UCSD-AML1 (cell line): Measurements from ENCODE around the gene TMEM18.
"Not testable (repeated sequence)": the region's sequence is repeated elsewhere in the genome, so short reads cannot be mapped to it uniquely, and the experiment has no call there.

Experiments
- DNase-seq: peaks from one replicate; lab custom pipeline; 2025; ENCODE audit not compliant: unreplicated experiment; lab: John Stamatoyannopoulos, UW

The TMEM18 gene

DNA sequence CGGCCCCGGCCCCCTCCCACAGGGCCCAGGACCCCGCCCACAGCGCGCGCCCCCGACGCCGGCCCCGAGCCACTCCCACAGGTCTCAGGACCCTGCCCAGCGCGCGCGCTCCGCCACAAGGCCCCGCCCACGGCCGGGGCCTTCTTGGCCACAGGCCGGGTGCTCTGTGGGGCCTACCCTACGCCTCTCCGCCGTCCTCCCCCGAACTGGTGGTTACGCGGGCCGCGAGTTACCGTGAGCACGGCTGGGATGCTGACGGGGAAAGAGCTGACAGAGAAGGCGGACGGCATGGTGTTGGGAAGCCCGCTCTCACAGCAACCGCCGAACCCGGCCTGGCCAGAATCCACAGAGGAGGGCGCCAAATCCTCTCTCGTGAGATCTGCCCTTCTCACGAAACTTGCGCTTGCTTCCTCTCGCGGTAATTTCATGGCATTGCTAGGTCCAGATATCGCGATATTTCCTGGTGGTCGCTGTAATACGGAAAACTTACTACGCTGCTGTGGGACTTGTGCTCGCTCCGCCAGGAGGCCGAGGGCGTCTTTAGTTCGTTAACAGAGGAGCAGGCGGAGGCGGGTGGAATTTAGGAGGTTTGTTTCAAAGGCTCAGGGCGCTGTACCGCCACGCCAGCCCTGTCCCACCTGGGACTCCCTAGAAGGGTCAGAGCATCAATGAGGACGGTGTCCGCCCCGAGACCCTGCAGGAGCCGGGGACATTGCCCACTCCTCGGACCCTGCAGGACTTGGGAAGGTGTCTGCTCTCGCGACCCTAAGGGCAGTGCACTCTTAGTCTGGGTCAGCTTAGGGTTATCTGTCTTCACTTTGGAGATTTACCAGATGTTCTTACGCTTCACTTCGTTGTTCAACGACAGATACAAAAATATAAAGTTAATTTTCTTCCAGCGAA is at the start of gene TMEM18:
Gene TMEM18 (minus strand): TSS at position 351 of the 903 bp plus-strand sequence. CDS start 61 bp downstream, at position 290.
- DNase-seq, result peak; percentile 96

DNA sequence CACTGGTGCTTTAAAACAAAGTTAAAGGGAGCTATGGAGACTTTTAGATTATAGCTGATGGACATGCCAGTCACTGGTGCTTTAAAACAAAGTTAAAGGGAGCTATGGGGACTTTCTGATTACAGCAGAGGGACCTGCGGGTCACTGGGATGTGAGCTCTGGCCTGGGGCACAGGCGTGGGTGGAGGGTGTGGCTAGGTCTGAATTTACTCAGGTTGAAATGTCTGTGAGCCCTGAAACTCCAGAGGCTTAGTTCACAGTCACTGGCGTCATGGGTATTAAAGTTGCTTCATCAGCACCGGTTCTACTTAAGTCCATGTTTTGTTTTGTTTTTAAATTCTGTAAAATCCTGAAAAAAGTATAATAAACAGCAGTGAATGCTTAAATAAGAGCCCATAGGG is 49.0 kb upstream of the TMEM18 start:
- no peak for DNase-seq

DNA sequence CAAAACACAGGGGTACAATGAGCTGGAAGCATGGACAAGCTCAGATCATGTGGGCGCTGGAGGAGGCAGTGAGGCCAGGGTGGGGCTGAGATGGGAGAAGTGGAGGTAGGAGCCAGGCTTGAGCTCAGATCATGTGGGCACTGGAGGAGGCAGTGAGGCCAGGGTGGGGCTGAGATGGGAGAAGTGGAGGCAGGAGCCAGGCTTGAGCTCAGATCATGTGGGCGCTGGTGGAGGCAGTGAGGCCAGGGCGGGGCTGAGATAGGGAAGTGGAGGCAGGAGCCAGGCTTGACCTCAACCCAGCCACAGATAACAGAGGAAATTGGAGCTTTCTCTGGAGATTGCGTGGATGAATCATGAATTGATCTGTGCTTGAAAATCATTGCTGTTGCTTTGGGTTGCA is 48.3 kb upstream of the TMEM18 start:
- no peak for DNase-seq

DNA sequence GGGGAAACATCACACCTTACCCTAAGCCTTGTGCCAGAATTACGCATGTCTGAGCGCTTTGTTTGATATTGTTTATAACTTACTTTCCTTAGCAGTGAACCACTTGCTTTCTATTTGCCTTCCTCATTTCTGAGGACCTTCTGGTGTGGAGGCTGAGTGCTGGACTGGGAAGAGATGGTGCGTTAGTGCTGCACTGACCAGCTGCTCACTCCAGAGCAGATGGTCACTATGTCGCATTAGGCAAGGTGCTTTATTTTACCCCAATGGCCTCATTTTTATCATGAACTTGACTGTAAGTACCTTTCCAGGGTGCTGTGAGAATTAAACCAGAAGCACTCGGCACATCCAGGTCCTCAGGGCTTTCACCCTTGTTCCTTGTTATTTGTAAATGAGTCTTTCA is 46.6 kb upstream of the TMEM18 start:
- DNase-seq, result no peak

DNA sequence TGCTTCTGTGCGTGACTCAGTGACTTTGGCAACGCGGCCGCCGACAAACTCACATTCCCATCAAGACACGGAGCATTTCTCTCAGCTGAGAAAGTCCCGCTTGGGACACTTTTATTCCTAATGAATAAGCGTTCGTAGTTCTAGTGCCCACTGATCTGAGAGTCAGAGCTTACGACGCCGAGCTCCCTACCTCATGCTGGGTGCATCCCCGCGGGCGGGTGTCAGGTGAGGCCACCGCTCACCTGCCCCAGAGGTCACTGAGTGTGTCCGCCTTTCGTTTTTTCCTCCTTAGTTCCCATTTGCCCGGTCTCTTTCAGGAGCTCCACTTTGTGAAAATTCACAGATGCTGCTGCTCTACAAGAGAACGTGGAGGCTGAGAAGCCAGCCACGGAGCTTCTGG is 43.6 kb upstream of the TMEM18 start:
- no peak for DNase-seq

DNA sequence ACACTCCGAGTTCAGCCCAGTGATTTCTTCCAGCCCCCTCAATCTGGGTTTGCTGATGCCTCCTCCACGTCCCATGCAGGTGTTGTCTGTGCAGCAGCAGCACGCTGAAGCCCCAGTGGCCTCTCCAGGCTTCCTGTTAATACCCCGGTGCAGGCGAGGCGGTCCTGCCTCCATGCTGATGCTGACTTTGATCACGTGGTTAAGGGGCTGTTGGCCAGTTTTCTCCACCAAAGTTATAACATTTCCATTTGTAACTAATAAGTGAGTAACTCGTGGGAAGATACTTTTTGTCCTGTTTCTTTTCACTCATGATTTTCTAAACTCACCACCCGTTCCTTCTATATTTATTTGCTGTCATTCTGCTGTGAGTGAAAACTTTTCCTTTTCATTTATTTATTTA is 42.5 kb upstream of the TMEM18 start:
- no peak for DNase-seq

DNA sequence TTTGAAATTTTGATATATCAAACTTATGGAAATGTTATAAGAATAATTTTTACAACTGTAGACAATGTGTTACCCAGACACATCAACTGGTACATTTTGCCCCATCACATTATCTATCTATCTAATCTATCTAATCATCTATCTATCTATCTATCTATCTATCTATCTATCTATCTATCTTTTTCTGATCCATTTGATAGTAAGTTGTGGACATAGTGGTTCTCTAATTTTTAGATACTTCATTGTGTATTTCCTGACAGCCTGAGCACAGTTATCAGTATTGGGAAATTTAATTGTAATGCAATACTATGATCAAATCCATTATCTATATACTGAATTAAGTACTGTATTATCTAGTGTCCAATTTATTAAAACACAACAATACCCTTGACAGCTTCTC is 42.0 kb upstream of the TMEM18 start:
- DNase-seq, result no peak

DNA sequence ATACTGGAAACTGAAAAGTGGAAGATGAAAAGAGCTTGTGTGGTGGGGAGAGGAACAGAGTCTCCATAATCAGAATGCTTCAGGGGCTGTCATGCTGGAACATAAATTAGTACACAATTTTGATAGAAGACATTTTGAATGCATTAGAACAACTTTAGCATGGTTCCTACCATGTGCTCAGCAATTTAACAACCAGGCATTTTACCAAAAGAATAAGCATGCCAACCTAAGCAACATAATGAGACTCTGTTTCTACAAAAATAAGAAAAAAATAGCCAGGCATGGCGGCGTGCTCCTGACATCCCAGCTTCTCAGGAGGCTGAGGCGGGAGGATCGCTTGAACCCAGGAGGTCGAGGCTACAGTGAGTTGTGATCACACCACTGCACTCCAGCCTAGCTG is 40.5 kb upstream of the TMEM18 start:
- DNase-seq, result no peak

DNA sequence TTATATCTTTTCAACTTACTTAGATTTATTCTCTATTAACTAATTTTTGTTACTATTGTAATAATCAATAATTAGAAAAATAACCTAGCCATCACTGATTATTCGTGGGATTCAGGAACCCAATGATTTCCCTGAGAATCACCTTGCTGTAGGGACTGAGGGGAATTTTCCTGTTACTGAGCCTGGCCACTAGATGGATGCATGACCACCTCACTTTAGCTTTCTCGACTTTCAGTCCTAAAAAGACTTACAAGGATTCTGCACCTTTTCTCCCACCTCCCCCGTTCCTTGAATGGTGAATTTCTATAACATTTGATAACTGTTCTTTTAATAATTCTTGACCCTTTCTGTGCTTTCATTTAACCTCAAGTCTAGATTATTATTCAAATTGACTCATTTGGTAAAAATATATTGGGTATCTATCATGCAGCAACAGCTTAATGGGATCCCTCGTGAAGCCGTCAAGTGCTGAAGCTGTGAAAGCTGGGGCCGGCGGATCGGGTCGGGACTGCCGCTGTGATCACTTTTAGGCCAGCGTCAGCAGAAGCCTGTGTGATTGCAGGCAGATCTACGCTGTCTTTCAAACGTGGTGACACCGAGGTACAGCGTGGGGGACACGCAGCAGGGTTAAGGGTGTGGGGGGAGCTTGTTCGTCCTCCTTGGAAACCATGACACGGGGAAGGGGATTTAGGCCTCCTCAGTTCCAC is 38.8 kb upstream of the TMEM18 start:
- DNase-seq, result no peak

DNA sequence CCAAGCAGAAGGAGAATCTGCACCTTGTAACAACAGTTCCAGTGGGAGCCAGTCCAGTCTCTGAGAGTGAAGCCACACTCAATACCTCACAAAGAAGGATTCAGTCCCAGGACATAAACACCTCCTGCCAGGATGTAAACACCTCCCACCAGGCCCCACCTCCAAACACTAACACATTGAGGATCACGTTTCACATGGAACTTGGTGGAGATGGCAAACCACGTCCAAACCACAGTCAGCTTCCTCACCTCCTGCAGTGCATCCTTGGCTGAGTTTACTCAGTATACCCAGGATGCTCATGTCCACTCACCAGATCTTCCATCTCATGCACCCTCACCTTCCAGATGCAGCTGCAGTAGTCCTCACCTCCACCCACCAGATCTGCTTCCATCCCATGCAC is 37.8 kb upstream of the TMEM18 start:
- no peak for DNase-seq

DNA sequence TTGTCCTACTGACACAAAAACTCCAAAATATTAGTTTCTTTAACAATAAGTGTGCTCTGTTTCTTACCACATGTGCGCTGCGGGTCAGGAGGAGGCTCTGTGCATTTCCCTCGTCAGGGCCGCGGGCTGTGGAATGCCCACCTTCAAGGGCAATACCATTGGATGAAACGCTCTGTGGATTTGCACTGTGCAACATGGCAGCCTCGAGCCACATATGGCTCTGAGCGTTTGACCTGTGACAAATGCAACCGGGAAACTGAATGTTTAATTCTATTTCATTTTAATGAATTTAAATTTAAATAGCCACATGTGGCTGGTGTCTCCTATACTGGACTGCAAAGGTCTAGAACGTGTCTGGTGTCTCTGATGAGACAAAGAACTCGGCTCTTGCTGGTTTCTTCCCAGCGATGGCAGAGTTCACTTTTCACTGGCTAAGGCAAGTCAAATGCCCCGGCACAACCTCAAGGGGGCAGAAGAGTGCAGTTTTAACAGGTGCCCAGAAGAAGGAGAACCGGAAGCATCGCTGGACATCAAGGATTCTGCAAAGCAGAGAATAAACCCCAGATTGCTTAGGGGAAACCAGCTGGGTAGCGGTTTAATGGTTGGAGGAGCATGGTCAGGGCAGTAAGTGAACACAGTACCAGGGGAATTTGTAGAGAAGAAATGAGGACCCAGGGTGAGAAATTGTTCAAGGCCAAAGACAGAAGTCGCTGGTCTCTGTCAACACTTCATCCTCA is 37.0 kb upstream of the TMEM18 start:
- peak; percentile 26 for DNase-seq

DNA sequence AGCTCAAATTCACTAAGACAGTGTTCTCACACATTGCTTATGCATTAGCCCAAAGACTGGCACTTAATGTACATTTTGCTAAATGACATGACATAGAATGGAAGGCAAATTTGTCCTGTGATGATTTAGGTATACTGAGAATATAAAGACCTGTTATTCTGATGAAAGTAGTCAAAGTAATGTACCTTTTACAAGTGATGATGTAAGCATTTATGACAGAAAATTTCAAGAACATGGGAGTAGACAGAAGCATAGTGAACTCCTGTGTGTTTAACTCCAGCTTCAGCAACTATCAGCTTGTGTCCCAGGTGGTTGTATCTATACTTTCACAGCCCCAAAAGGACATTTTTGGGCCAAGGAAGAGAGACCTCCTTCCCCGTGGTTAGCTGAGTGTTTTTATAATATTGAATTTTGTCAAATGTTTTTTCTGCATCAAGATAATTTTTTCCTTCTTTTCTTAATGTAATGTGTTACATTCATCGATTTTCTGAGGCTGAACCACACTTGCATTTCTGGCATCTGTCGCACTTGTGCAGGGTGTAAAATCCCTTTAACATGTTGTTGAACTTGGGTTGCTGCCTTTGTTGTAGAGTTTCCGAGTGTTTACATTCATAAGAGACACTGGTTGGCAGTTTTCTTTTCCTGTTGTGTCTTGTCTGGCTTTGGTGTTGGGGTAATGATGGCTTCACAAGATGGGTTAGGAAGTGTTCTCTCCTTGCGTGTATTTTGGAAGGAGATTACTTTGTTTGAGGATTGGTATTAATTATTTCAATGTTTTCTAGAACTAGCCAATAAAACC is 33.9 kb upstream of the TMEM18 start:
- DNase-seq, result no peak

DNA sequence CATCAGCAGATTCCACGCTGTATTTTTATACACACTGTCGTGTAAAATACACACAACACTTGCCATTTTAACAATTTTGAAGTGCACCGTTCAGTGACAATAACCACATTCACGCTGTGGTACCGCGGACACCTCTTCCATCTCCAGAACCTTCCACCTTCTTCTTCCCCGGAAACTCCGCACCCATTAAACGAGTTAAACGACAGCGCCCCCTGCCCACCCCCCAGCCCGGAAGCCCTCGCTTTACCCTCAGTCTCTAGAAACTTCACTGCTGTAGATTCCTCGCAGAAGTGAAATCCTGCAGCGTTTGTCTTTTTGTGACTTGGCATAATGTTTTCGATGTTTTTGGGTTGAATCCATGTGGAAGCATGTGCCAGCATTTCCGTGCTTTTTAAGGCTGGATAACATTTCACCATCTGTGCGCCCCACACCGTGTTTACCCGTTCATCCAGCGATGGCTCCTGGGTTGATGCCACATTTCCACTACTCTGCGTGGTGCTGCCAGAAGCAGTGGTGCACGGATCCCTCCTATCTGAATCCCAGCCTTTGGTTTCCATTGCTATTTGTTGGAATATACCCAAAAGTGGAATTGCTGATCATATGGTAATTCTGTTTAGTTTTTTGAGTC is 32.0 kb upstream of the TMEM18 start:
- DNase-seq, result no peak

DNA sequence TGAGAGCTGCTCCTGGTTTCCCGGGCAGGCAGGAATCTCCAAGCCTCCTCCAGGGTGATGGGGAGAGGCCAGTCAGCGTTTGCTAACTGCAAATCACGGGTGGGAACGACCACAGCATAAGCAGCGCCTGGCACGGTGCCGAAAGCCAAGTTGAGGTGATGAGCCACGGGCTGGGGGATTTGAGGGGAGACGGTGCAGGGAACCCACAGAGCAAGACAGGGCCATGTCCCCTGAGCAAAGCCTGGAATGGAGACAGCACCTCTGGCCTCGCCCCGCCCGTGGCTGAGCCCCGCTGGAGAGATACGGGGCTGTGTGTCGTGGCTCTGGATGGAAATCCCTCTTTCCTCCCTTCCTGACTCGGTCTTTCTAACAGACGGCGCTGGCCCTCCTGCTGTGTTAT is 31.5 kb upstream of the TMEM18 start:
- DNase-seq, result no peak

DNA sequence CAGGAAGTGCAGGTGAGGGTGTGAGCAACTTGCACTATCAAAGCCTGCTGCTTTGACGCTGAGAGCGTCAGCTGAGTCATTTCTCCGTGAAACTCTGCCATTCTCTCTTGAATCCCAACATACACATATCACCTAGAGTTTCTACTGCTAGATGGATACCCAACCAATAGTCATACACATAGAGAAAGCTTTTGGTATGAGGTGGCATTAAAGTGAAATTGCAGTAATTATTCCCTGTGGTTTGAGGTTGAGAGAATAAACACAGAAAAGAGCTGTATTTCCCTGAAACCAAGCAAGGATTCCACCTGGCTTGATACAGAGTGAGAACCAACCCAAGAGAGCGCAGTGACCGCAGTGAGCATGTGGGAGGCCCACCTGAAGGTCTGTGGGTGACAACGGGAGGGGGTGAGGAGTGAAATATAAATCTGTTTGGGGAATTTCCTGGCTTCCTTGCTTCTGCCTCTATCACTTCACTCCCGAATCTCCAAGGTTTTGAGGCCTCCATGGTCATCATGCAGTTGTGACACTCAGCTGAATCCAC is 28.8 kb upstream of the TMEM18 start:
- no peak for DNase-seq

DNA sequence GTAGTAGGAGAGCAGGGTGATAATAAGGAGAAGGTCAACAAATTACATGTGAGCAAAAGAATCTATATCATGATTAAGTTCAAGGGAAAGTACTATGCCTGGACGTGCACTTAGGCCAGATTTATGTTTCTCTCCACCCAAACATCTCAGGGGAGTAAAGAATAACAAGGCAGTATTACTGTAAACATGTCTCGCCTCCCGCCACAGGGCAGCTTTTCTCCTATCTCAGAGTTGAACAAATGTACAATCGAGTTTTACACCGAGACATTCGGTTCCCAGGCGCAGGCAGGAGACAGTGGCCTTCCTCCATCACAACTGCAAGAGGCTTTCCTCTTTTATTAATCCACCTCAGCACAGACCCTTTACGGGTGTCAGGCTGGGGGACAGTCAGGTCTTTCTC is 25.6 kb upstream of the TMEM18 start:
- not testable (repeated sequence) for DNase-seq

DNA sequence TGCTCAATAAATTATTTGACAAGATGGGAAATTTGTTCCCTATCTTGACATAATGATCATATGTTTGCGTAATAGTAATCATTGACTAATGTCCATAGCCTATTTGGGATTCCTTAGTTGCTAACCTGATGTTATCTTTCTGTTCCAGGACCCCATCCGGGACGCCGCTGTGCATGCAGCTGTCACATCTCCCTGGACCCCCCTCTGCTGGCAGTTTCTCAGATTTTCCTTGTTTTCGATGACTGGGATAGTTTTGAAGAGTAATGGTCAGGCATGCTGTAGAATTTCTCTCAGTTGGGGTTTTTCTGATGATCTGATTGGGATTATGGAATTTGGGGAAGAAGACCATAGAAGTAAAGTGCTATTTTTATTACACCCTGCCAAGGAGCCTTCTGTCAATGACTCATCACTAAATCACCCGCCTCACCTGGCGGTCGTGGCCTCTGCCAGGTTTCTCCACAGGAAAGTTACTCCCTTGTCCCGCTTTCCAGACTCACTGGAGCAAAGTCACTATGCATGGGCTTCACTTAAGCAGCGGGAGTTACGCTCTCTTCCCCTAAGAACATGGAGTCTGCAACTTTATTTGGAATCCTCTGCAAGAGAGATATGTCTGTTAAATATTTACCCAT is 19.9 kb upstream of the TMEM18 start:
- DNase-seq, result no peak

DNA sequence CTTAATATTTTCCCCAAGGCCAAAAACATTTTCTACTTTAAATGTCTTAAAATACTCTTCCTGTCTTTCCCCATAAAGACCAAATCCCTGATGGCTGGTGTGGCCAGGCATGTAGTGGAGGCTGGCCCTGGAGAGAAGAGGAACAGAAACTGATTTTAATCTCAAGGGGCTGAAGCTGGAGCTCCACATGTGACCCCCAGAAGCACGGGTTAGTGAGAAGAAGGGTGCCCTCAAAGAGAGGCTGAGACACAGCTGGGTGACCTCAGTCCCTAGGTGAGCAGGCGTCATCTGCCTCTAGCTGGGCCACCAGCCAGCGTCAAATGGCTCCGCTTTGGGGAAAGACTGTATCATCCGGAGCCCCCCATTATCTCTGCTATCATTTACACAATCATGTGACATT is 19.3 kb upstream of the TMEM18 start:
- DNase-seq, result no peak

DNA sequence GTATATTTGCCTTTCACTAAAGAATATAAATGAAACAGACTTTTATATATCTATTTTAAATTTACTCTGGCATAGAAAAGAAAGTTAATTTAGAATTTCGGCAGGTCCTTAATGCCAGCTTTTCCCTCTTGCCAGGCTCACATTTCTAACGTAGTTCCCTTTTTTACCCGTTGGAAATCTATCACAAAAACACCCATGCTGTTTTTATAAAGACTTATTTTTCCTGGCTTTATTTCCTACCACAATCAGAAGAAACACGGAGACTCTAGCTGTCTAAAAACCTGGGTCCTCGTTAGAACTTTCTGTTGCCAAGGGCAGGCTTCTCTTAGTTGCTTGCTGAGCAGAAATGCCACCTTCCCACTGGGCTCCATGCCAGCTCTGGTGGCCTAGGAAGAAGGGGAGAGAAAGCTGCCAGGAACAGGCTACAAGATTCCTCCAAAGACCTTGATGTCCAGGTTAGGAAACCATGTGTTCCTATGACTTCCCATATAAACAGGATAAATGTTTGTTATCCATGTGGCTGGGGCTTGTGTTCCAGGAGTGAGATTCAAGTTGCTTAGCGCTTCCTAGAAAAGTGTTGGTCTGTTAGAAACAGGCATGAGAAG is 17.8 kb upstream of the TMEM18 start:
- no peak for DNase-seq
